Activated T-cell treated with anti-CD3 and anti-CD28 coated beads, Interleukin-2, amount 50 U/mL, for 4 hours (primary cell): ENCODE results near the gene ENOPH1. TPM values are rescaled to one million over a fixed set of nuclear protein-coding genes. Genes with fewer than 3 reads are reported as not detected.

Experiments
- ATAC-seq, 2 donors: fragments of 200-7000 bp; cut with Tn5 transposase; one replicate each; pipeline ENCODE4 v1.10.0; 2021
- DNase-seq: peaks from one replicate; pipeline ENCODE4 v3.0.0-alpha.2; 2020
- H3K27me3 Mint-ChIP-seq: one replicate; pipeline ENCODE4 v1.8.0; 2021; ENCODE audit warnings: low read depth, mixed read lengths
- H3K36me3 Mint-ChIP-seq: one replicate; pipeline ENCODE4 v1.8.0; 2022; ENCODE audit warnings: mixed read lengths; ENCODE audit not compliant: insufficient read depth
- H3K4me1 Mint-ChIP-seq: one replicate; pipeline ENCODE4 v1.8.0; 2021; ENCODE audit warnings: low read depth, mixed read lengths
- H3K4me3 Mint-ChIP-seq: one replicate; pipeline ENCODE4 v1.8.0; 2021; ENCODE audit warnings: mild to moderate bottlenecking, moderate library complexity, mixed read lengths
- H3K9me3 Mint-ChIP-seq: one replicate; pipeline ENCODE4 v1.8.0; 2021; ENCODE audit warnings: mixed read lengths
- total RNA-seq, 3 donors: library from RNA; stranded (reverse); gene quantifications; one replicate each; pipeline ENCODE4 v1.2.1, GENCODE V29; 2021

Gene ENOPH1
- total RNA-seq, 3 donors from 2014 or later, result 75.3 to 96.4 (median 86.0) TPM

DNA sequence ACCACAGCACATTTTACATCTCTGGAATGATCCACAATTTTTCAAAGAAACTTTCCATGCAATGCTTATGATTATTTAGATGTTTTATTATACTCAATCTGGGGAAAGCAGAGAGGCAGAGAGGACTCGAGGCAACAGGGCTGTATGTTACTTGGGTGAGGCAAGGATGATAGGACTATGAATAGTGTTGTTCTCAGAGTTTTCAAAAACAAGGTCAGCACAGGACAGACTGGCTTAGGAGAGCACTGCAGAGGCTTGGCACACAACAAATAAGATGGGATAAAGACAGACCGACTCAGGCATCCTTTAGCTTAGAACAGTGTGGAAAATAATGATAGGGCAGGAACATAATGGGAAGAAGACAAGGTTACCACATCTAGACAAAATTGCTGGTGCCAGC lies 66.0 kb downstream of the ENOPH1 start:
- peaks cover 2% of the 10 kb centered on the region for H3K36me3 Mint-ChIP-seq
- DNase-seq, result no peak

DNA sequence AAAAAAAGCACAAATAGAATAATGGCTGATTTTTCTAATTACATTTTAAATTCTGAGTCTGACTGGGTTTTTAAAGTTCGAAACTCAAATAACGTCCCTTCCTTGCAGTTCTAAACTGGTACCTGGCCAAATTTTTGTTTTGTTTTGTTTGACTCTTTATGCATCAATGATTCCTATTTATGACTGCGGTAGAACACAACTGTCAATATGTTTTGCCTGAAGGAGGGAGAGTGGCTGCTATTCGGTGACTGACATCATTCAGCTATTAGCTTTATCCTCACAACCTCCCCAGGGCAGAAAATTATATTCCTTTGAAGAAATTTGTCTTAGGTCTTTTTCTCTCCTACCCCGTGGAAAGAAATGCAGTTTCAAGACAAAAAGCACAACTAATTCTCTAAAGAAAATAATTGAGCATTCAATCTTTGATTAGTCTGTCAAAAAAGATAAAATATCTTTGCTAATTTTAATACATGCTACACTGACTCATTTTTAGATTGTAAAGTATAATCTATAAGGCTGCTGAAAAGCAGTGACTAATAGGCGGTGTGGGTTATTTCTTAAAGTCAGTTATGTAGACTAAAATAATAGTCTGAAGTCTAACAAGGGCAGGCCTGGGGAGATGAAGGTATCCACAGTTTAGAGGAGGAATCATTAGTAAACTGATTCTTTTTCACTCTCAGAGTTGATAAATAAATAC lies 69.5 kb downstream of the ENOPH1 start:
- no peaks in the 10 kb centered on the region for H3K9me3 Mint-ChIP-seq
- H3K36me3 Mint-ChIP-seq, result peaks cover 2% of the 10 kb centered on the region
- DNase-seq (no peak), ATAC-seq (no peak)
- peaks cover 2% of the 10 kb centered on the region for H3K27me3 Mint-ChIP-seq
- H3K4me1 Mint-ChIP-seq, result no peaks in the 10 kb centered on the region
- H3K4me3 Mint-ChIP-seq, result no peak overlapping the region

More for the DNA sequence above, 66.0 kb downstream of the ENOPH1 start:
- no peak for ATAC-seq
- Mint-ChIP-seq H3K9me3 (no peaks in the 10 kb centered on the region), H3K4me1 (no peaks in the 10 kb centered on the region), H3K27me3 (no peaks in the 10 kb centered on the region), H3K4me3 (no peak overlapping the region)

DNA sequence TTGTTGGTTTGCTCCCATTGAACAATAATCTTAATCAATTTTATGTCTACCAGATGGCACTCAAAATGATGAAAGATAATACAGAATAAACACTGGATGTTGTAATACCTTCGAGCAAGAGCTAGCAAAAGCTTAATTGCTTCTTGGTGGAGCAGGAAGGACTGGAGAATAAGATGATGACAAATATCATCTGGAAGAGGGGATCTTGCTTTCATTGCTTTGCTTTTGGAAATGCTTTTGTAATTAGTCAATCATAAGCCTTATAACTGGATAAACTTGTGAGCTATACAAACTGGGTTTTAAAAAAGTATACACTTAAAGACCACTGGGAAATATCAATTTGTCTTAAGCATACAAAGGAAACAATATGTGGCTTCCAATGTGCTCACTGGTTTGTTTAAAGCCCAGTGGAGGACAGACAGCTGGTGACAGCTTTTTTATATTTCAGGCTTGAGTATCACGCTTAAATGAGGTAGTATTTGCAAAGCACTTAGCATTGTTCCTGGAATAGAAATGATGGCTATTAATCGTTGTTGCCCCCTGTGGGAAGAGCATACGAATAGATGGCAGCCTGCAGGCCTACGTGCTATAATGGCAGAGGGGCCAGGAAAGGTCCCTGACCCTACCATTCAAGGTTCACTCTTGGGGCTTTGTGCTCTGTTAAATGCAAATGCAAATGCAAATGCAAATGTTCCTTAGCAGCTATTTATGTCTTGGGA lies 70.2 kb downstream of the ENOPH1 start:
- Mint-ChIP-seq H3K9me3 (no peaks in the 10 kb centered on the region), H3K4me3 (no peak overlapping the region), H3K4me1 (no peaks in the 10 kb centered on the region), H3K36me3 (peaks cover 2% of the 10 kb centered on the region), H3K27me3 (peaks cover 2% of the 10 kb centered on the region)
- ATAC-seq (no peak), DNase-seq (no peak)

DNA sequence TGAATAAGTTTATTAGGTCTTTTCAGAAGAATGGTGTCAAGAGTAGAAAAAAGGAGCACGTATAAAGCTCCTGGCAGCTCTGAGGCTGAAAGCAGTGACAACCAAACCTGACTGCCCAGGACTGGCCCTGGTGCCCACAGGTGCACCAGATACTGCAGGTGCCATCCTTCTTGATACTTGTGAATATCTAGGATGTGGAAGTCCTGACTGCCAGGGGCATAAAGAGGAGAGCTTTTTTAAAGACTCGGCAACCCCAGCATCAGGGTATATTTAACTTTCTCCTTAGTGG lies 70.7 kb downstream of the ENOPH1 start:
- H3K9me3 Mint-ChIP-seq, result no peaks in the 10 kb centered on the region
- H3K36me3 Mint-ChIP-seq, result peaks cover 2% of the 10 kb centered on the region
- no peaks in the 10 kb centered on the region for H3K4me1 Mint-ChIP-seq
- DNase-seq (no peak), ATAC-seq (no peak)
- H3K27me3 Mint-ChIP-seq, result peaks cover 2% of the 10 kb centered on the region
- no peak overlapping the region for H3K4me3 Mint-ChIP-seq

DNA sequence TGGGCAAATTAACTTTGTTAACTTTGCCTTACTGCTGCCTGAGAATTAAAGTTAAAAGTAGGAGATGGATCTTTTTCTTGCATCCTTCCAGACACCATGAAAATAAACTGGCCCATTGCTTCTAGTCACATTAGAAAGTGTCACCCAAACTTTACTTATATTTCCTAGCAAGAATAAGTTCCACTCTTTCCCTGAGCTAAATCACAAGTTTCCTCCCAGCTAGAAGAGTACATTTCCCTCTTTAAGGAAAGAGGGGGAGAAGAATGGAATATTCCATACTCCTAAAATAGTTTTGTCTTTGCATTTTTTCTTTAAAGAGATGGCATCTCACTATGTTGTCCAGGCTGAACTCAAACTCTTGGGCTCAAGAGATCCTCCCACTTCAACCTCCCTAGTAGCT lies 77.6 kb downstream of the ENOPH1 start:
- no peak overlapping the region for H3K4me3 Mint-ChIP-seq
- no peaks in the 10 kb centered on the region for H3K9me3 Mint-ChIP-seq
- no peaks in the 10 kb centered on the region for H3K4me1 Mint-ChIP-seq
- H3K36me3 Mint-ChIP-seq, result no peaks in the 10 kb centered on the region
- peaks cover 22% of the 10 kb centered on the region for H3K27me3 Mint-ChIP-seq
- ATAC-seq (no peak), DNase-seq (no peak)

DNA sequence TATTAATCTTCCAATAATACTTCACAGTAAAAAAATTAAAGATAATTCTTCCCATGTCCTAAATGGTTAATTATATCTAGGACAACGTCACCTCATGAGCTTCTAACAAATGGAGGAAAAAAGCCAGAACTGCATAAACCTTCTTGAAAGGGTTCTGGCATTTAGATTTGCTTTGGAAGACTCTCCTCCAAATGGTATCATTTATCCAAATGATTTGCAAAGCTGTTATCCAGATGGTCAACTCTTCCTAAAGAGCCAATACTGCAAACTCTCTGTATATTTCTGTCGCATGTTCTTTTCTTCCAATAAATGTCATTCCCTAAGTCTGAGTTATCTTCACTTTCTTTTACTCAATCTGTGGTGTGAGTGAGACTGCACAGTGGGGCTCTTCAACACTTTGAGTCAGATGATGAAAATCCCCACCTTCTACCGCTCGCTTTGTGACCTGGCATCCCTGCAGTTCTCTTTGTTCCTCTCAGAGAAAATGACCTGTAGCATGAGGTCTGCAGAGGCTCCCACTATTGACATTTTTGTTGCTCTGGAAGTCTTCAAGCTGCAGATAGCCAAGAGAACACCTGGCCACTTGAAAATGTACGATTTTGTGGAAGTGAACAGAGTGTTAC lies 78.5 kb downstream of the ENOPH1 start:
- peaks cover 24% of the 10 kb centered on the region for H3K27me3 Mint-ChIP-seq
- peak; percentile 34 to 56 for ATAC-seq

DNA sequence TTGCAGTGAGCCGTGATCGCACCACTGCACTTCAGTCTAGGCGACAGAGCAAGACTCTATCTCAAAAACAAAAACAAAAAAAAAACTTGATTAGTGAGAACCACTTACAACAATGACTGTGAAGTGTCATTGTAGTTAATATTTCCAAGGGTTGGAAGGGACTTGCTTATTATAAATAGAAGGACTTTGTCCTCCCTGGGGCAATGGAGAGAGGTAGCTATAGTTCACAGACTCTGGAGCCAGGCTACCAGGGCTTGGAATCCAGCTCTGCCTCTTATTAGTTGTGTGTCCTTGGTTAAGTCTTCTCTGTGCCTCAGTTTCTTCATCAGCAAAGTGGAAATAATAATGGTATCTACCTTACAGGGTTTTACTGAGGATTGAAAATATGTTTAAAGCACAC lies 79.8 kb downstream of the ENOPH1 start:
- Mint-ChIP-seq H3K36me3 (no peaks in the 10 kb centered on the region), H3K27me3 (peaks cover 27% of the 10 kb centered on the region), H3K9me3 (no peaks in the 10 kb centered on the region), H3K4me1 (no peaks in the 10 kb centered on the region), H3K4me3 (no peak overlapping the region)
- DNase-seq, result no peak
- no peak for ATAC-seq

More for the DNA sequence above, 78.5 kb downstream of the ENOPH1 start:
- H3K4me1 Mint-ChIP-seq, result no peaks in the 10 kb centered on the region
- no peak overlapping the region for H3K4me3 Mint-ChIP-seq
- no peak for DNase-seq
- H3K36me3 Mint-ChIP-seq, result no peaks in the 10 kb centered on the region
- H3K9me3 Mint-ChIP-seq, result no peaks in the 10 kb centered on the region

Other genes starting within 250 kb of the ENOPH1 start
- gene HNRNPD, start 56.6 kb upstream of the ENOPH1 start, total RNA-seq, result 100 to 1,000 TPM; 447 to 507 (median 468) TPM
- gene HNRNPDL, start 128 bp upstream of the ENOPH1 start, total RNA-seq, result 100 to 1,000 TPM; 682 to 719 (median 695) TPM
- under 1 TPM in 2 of 3 donors, not detected in 1; 0.13 to 0.24 TPM for gene TMEM150C, start 131.4 kb downstream of the ENOPH1 start, total RNA-seq